Measurements from ENCODE around the gene AGT.
"Not testable (repeated sequence)": the region's sequence is repeated elsewhere in the genome, so short reads cannot be mapped to it uniquely, and the experiment has no call there.

The AGT gene

DNA sequence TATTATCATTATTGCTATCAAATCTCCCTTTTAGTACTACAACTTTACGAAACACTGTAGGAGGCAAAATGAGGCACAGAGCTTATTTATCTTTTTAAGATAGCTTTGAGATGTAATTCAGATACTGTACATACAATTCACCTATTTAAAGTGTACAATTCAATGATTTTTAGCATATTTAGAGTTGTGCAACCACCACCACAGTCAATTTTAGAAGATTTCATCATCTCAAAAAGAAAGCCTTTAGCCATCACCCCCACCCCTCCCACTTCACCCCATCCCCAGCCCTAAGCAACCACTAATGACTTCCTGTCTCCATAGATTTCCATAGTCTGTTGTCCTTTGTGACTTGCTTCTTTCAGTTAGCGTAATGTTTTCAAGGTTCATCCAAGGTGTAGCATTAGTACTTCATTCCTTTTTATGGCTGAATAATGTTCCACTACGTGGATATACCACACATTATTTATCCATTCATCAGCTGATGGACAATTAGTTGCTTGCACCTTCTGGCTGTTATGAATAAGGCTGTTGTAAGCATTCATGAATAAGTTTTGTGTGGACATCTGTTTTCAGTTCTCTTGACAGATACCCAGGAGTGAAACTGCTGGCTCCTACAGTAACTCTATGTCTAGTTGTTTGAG is 23.8 kb upstream of the AGT start:
- no peak for DNase-seq
- Histone ChIP-seq H3K9me3 (no peaks in the 10 kb centered on the region), H3K27me3 (no peaks in the 10 kb centered on the region), H3K36me3 (no peaks in the 10 kb centered on the region), H3K4me1 (no peaks in the 10 kb centered on the region), H3K4me3 (ENCODE audit: low read depth, low read length) (no peak overlapping the region)
- TF ChIP-seq, protein P1, sequence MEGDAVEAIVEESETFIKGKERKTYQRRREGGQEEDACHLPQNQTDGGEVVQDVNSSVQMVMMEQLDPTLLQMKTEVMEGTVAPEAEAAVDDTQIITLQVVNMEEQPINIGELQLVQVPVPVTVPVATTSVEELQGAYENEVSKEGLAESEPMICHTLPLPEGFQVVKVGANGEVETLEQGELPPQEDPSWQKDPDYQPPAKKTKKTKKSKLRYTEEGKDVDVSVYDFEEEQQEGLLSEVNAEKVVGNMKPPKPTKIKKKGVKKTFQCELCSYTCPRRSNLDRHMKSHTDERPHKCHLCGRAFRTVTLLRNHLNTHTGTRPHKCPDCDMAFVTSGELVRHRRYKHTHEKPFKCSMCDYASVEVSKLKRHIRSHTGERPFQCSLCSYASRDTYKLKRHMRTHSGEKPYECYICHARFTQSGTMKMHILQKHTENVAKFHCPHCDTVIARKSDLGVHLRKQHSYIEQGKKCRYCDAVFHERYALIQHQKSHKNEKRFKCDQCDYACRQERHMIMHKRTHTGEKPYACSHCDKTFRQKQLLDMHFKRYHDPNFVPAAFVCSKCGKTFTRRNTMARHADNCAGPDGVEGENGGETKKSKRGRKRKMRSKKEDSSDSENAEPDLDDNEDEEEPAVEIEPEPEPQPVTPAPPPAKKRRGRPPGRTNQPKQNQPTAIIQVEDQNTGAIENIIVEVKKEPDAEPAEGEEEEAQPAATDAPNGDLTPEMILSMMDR (IDR thresholded peaks at IDR 0.05; ENCODE audit: low read depth, low read length), result no peak

GRCh38 chr1:230735447-230735846 is 21.5 kb upstream of the AGT start:
- Histone ChIP-seq H3K4me1 (no peaks in the 10 kb centered on the region), H3K27me3 (no peaks in the 10 kb centered on the region), H3K4me3 (ENCODE audit: low read depth, low read length) (no peak overlapping the region), H3K9me3 (no peaks in the 10 kb centered on the region), H3K36me3 (no peaks in the 10 kb centered on the region)
- TF ChIP-seq, protein P1 (IDR thresholded peaks at IDR 0.05; ENCODE audit: low read depth, low read length), result no peak
- no peak for DNase-seq

DNA sequence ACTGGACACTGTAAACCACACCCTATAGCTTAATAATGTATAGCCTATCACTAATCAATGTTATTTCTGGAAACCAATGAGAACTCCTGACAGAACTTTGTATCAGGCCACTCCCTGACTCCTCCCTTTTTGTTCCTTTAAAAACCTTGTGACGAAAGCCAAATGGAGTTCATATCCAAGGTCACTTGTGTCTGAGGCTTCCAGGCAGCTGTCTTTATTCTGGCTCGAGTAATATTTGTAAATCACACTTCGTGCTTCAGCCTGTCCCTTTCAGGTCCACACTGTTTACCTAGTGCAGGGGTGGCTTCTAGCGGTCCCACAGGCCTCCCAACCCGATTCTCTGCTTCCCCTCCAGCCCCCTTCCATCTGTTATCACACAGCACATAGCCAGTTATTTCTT is 17.1 kb upstream of the AGT start:
- DNase-seq, result no peak
- Histone ChIP-seq H3K9me3 (no peaks in the 10 kb centered on the region), H3K4me3 (ENCODE audit: low read depth, low read length) (no peak overlapping the region), H3K4me1 (no peaks in the 10 kb centered on the region), H3K27me3 (no peaks in the 10 kb centered on the region), H3K36me3 (no peaks in the 10 kb centered on the region)
- TF ChIP-seq, protein P1 (IDR thresholded peaks at IDR 0.05; ENCODE audit: low read depth, low read length), result no peak

GRCh38 chr1:230728710-230729392 is 14.9 kb upstream of the AGT start:
- H3K4me1 ChIP-seq, result no peaks in the 10 kb centered on the region
- H3K4me3 ChIP-seq (ENCODE audit: low read depth, low read length), result no peak overlapping the region
- TF ChIP-seq, protein P1 (IDR thresholded peaks at IDR 0.05; ENCODE audit: low read depth, low read length), result no peak
- no peaks in the 10 kb centered on the region for H3K36me3 ChIP-seq
- H3K27me3 ChIP-seq, result no peaks in the 10 kb centered on the region
- no peak for DNase-seq
- H3K9me3 ChIP-seq, result no peaks in the 10 kb centered on the region

GRCh38 chr1:230725256-230726012 is 11.5 kb upstream of the AGT start:
- no peaks in the 10 kb centered on the region for H3K36me3 ChIP-seq
- no peaks in the 10 kb centered on the region for H3K27me3 ChIP-seq
- TF ChIP-seq, protein P1 (IDR thresholded peaks at IDR 0.05; ENCODE audit: low read depth, low read length), result no peak
- H3K9me3 ChIP-seq, result no peaks in the 10 kb centered on the region
- no peak for DNase-seq
- no peaks in the 10 kb centered on the region for H3K4me1 ChIP-seq
- no peak overlapping the region for H3K4me3 ChIP-seq (ENCODE audit: low read depth, low read length)

GRCh38 chr1:230721849-230722522 is 8.1 kb upstream of the AGT start:
- not testable (repeated sequence) for H3K4me1 ChIP-seq, H3K36me3 ChIP-seq, H3K9me3 ChIP-seq

More at GRCh38 chr1:230721849-230722522, 8.1 kb upstream of the AGT start:
- not testable (repeated sequence) for H3K27me3 ChIP-seq; H3K4me3 ChIP-seq (ENCODE audit: low read depth, low read length); DNase-seq
